NCI-H2196 treated with DMSO at 0.1 percent for 48 hours (cell line): Measurements from ENCODE around the gene NKD2.

Experiments
- DNase-seq: peaks from one replicate; lab custom pipeline; 2025; ENCODE audit not compliant: unreplicated experiment; lab: John Stamatoyannopoulos, UW

Gene NKD2

DNA sequence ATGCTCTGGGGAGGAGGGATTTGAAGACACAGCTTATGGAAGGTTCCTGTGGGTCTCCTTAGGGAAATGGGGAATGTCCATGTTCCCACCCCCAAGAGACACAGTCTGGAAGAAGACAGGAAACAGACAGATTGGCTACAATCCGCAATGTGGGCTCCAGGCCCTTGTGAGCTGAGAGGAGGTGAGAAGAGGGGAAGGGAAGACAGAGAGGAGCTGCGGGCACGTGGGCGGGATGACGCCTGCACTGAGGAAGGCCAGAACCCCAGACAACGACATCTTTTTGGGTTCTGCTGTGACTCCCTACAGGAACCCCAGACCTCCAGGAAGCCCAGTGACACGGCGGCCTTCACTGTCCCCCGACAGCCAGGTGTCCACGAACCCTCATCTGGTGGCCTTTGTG, 29.9 kb upstream of the NKD2 start:
- DNase-seq, result no peak

DNA sequence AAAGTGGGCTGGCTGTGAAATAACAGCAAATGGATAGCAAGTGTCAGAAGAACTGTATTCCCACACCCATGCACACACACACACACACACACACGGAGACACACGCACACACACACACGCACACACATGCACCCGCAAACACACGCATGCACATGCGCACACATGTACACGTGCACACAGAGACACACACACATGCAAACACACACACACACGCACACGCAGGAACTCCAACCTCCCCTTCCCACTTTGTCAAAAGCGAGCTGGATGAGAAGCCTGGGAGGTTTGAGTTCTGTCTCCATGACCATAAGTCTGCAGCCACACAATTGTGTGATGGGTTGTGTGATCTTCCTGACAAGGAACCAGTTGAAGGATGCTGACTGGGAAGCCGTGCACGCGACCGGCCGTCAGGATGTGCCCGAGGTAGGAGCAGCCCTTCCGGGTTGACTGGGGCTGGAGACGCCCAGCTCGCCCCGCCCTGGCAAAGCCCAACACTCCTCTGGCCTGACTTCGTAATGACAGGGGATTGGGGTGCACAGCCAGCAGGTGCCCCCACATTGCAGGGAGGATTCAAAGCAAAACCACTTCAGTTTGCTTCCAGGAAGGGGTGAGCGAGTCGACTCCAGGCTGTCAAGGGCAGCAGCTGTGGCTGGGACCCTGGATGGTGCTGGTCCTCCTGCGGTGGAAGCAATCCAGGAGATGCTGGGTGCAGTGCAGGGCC, 29.3 kb upstream of the NKD2 start:
- DNase-seq, result no peak

DNA sequence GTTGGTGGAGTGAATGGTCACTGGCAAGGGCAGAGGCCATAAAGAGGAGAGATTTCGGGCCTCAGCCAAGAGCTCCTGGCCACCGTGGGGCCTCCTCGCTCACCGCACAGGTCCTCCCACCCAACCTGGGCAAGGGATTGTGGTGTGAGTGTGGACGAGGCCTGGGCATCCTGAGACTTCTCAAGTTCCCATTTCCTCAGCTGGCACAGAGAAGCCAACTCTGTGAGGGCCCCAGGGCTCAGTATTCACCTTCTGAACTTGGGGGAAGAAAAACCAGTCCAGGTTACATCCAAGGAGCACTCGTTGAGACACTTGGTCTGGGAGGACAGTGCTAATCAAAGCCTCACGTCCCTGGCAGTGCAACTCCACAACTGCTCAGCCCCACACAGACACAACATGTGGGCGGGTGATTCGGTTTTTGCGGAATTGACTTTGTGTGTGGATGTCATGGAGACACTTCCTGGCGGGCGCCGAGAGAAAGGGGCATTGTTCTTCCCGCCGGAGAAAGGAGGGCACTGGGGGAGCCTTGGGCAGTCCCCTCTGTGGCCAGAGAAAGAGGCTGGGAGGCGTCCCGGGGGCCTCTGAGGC, 28.5 kb upstream of the NKD2 start:
- no peak for DNase-seq

DNA sequence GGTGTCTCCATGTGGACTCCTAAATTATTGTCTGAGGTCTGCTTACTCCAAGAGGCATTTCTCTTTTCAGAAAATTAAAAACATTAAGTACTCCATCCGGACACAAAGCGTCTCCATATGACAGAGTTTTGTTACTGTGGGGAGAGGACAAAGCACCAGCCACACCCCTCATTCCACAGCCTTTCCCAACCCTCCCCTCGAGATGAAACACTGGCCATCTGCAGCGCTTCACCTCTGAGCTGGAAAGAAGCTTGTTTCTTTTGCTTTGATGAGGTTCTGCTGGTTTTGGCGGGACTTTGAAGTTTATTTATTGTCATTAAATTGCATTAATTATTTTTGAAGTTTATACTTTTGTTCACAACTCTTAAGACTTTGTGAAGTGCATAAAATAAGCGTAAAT, 27.6 kb upstream of the NKD2 start:
- DNase-seq, result no peak

DNA sequence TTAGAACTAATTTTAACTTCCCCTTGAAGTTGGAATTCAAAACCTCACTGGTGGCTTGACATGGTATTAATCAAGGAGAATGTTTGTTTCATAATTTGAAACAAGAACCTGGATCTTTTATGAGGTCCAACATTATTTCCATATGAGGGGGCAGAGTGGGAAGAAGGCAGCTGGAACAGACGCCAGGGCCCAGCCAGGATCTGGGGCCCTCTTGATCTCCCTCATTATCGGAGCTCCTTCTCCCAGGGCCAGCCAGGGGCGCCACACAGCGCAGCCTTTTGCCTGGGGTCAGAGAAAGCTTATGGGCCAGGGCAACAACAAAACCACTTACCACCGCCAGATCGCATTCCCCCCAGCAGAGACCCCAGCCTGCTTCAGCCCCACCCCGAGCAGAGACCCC, 27.1 kb upstream of the NKD2 start:
- DNase-seq, result no peak

DNA sequence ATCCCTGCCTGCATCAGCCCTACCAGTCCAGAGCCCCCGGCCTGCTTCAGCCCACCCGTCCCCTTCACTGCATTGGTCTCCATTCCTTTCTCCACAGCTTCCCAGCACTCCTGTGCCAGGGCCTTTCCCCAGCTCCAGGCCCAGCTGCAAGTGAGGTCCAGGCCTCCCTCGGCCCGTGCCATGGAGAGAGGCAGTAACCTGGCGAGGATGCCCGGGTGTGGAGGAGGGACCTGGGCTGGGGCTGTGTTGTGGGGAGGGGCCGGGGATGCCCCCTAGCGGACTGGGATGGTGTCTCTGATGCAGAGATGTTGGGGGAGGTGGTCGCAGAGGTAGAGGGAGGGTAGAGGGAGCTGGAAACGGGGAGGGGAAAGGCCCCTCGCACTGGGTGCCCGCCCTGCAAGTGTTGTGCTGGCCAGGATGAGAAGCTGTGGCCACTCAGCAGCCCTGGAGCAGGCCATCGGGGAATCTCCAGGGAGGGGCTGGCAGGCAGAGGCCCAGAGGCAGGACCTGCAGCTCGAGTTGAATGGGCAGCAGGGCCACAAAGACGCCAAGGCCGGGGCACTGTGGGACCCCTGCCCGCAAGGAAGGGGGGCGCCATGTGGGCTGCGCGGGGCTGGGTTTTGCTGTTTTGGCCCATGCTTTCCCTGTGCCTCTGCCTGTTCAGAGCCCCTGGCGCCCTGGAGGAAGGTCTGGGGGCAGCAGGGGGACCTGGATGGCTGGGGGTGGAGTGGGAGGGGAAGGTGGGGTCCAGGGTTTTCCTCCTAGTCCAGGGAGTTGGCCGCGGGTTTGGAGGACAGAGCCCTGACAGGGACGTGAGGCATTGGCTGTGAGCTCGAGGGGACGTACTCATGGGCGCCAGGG, 26.0 kb upstream of the NKD2 start:
- DNase-seq, result no peak

DNA sequence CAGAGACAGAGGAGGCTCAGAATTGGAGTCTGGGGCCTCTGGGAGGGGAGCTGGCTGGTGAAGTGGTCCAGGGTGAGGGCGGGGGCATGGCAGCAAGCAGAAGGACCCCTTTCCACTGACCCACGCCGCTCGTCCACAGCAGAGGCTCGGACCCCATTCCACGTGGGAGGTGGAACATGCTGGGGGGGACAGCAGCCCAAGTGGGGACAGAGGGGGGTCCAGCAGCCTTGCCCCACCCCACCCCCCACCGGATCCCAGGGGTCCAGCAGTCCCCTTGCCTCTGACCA, 25.4 kb upstream of the NKD2 start:
- DNase-seq, result no peak

DNA sequence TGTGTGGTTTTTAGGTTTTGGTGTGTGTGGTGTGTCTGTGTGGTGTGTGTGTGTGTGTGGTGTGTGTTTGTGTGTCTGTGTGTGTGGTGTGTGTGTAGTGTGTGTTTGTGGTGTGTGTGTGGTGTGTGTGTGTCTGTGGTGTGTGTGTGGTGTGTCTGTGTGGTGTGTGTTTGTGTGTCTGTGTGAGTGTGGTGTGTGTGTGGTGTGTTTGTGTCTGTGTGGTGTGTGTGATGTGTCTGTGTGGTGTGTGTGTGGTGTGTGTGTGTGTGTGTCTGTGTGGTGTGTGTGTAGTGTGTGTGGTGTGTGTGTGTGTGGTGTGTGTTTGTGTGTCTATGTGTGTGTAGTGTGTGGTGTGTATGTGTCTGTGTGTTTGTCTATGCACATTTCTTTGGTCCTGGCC, 25.0 kb upstream of the NKD2 start:
- DNase-seq, result no peak

DNA sequence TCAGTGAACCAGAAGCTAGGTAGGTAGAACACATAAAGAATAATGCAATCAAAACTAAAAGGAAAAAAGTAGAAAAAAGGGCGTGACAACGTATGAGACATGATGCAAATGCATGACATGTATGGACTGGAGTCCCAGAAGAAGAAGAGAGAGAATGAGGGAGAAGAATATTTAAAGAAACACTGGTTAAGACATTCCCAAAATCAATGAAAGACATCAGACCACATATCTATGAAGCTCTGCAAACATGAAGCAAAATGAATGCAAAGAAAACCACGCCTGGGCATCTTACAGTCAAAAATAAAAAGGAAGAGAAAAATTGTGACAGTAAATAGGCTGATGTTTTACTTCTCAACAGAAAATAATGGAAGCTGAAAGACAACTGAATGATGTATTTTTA, 23.8 kb upstream of the NKD2 start:
- DNase-seq, result no peak

DNA sequence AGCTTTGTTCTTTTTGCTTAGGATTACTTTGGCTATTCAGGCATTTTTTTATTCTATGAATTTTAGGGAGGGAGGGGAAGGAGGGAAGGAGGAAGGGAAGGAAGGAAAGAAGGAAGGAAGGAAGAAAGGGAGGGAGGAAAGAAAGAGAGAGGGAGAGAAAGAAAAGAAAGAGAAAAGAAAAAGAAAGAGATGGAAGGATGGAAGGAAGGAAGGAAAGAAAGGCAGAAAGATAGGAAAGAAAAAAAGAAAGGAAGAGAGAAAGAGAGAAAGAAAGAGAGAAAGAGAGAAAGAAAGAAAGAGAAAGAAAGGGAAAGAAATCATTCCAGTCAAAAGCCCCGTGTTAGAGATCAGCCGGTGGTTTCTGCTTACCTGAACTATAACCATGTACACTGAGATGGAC, 20.8 kb upstream of the NKD2 start:
- DNase-seq, result no peak

DNA sequence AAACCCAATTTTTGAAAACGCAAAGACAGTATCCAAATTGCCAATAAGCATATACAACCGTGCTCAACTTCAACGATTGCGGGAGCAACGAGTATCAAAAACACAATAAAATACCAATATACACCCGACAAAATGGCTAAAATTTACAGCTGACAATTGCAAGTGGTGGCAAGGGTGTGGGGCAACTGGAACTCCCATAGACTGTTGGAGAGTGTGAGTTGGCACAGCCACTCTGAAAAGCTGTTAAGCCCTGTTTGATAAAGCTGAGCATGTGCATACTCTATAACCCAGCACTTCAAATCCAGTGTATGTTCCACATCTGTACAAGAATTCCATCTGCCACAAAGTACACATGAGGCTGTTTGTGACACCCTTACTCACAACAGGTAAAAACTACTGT, 20.3 kb upstream of the NKD2 start:
- no peak for DNase-seq

DNA sequence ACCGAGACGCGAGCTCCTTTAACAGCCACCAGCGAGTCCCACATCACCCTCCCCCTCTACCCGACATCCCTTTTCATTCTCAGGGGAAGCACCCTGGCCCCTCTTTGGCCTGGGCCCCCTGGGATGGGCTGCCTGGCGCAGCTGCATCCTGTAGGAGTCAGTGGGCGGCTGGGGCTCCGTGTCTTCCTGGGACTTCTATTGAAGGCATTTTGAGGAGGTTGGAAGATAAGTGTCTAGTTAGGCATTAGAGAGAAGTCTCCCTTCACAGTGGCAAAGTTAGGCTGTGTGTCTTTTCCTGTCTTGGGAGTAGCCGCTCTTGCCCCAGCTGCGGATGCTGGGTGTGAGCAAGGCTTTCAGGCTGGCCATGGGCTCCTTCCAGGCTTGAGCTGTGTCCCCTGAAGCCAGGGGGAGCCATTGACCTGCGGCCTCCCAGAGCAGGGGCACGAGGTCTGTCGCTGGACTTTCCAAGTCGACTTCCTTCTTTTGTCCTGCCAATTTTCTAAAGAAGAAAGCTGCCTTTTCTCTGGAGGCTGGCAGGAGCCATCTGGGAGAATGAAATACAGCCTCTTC, 18.6 kb upstream of the NKD2 start:
- no peak for DNase-seq

DNA sequence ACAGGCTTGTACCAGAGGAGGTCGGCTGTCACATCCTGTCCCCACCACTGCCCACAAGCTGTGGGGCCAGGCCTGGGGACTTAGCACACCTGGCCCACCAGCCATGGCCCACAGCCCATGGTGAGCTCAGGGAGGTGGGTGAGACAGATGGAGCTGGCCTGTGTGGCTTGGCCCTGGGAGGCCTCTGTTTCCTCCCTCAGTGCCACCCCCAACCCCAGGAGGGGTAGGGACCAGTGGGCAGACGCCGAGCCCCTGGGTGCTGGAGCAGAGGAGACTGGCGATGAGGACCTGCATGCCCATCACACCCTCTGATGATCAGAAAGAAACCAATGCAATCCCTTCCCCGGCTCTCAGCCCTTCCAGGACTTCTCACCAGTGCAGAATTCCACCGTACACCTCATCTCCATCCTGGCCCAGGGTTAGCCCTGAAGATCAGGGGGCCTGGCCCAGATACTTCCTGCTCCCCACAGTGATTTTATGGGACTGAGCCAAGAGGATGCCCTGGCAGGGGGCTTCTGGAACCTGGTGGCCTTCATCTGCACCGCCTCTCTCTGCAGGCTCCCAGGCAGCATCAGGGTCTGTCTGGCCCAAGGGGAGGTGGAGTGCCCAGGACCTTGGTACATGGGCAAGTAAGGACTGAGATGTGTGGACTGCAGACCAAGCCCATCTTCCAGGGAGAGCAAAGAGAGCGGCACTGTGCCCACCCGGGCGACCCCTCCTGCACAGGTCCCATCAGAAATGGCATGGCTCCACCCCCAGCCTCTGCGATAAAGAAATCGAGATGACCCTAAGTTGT, 16.9 kb upstream of the NKD2 start:
- DNase-seq, result no peak

DNA sequence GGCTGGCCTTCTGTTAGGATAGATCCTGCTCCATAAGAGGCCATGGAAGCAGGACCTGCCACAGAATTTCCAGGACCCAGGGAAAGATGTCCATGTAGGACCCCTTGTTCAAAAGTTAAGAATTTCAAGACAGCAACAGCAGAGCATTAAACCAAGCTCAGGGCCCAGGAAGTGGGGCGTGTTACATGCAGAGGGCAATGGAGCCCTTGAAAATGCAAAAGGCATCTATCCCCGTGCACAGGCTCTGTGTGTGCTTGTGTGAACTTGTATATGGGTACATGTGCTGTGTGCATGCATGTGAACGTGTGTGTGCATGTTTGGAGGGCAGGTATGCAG, 14.4 kb upstream of the NKD2 start:
- no peak for DNase-seq

DNA sequence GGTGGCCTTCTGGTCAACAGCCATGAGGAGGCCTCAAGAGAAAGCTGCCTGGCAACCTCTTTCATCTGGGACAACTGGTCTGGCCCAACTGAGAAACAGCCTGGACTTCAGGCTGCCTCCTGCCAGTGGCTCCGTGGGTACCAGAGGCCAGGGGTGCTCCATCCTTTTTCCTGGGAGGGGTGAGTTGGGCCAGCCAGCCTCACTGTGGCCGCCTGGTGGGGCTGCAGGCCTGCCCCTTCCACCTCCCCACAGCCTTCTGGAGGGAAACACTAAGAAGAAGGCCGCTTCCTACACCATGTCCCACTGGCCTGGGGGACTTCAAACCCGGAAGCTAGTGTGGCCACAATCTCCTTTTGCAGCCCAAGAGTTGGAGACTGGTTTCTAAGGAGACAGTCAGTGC, 13.8 kb upstream of the NKD2 start:
- no peak for DNase-seq

DNA sequence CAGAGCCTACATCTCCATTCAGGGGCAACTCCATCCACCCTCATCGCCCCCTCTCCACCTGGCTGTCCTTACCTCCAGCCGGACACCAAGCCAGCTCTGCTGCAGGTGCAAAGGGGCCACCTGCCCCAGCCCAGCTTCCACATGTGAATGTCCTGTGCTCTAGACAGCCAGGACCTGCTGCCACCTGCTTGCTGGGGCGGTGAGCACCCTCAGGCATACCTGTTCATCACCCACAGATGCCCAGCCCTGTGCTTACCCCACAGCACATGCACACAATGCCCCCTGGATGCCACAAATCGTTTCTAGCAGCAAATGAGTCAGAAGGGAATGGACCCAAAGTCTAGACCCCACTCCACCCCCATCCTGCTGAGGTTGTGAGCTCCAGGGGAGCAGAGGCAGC, 13.3 kb upstream of the NKD2 start:
- DNase-seq, result no peak

DNA sequence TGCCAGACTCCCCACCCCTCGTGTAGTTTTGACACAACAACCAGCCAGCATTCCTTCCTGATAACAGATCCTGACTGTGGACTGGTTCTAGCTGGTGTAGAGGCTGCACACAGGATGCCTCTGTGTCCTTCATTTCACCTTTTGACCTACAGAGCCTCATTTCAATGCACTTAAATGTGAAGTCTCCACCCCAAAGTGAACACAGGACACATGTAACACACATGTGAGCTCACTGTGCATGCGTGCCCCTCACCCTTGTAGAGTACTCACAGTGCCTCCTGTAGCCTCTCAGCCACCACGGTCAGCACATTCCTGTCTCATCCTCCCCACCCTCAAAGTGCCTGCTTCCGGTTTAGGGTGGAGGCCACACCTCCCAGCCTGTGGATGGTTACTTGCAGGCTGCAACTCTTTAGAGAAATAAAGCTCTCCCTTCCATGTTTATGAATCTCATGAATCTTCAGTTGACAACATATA, 11.6 kb upstream of the NKD2 start:
- DNase-seq, result no peak

DNA sequence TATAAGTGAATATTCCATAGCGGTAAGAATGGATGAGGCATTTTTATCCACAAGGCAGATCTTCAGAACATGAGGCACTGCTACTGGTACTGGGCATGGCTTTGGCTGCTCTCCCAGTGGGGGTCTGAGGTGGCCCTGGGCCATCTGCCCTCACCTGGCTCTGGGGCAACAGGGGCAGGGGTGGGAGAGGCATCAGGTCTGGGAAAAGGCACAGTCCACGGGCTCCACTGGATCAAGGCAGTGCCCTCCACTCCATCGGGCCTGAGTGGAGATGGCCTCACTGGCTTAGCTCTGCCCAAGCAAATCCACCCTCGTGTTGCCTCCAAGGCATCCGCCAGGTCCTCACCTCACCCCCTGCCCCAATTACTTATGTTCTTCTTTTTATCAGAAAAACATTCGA, 10.9 kb upstream of the NKD2 start:
- no peak for DNase-seq

DNA sequence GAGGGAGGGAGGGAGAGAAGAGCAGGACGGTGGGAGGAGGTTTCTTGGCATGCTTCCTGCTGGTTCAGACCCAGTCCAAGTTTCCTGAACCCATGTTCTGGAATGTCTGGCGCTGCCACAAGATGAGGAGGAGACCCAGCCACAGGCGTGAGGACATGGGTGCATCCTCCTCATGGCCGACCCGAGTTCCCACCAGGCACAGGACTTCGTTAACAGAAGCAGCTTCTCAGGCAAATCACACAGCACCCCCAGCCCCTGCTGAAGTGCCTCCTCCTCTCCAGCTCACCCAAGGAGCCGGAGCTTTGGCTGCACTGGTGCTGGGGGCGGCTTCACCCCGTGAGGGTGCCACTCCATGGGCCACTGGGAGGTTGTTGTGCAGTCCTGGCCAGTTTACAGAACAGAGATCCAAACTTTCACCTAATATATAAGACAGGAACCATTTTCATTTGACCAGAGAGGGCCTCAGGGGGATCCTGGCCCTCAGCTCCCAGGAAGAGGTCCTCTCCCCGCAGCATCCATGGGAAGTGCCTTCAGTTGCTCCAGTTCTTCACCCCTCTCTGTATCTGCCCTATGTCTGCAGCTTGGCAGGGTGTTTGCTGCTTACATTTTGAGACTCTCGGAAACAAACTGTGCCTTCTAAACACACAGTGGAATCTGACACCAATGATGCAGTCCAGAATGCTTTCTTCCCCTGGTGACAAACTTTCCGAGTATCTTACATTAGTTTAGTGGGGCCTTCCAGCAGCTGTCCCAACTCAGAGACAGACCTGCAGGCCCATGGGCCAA, 10.2 kb upstream of the NKD2 start:
- DNase-seq, result no peak

DNA sequence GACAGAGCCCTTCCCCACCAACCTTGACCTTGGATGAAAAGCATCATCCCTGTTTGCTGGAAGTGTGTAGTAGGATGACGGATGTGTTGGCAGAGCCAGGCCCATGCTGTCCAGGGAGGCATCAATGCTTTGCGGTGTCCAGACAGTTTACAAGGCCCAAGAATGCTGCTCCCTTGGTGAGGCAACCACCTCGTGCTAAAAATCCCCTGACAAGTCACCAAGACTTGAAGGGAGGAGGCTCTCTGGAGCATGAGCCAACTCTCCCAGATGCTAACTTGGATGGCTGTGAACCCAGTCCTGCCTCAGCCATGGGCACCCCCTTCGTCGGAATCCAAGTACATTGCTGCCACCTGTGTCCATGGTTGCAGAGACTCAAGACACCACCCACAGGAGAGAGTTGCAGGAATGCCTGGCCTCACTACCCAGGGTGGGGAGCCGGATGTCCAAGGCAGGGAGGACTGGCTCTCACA, 9.5 kb upstream of the NKD2 start:
- no peak for DNase-seq

DNA sequence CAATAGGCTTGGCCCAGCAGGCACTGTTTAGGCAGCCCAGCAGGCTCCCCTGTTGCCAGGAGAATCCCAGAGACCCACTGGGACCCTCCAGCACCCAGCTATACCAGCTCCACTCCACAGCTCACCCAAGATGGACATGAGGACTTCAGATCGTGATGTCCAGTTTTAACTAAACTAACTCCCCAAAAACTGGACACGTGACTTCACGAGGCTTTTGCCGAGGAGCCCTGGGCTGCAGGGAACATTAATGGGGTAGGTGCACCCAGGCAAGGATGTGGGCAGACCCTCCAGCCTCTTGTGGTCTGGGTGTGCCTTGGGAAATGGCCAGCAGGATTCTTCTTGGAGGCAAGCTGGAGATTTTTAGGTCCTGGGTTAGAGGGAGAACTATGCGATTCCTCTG, 8.9 kb upstream of the NKD2 start:
- DNase-seq, result no peak
